GM10248 (cell line): ENCODE measurements around the gene ATP13A4.

Experiments
- CTCF ChIA-PET: fragments of 300-600 bp; sonication (Branson Sonifier 250); formaldehyde crosslinking; extraction: SDS; loops from one replicate; lab custom pipeline; 2021; ENCODE audit warnings: antibody characterized with exemption; lab: Yijun Ruan, JAX
- POLR2A ChIA-PET: fragments of 350-650 bp; sonication (Branson Sonifier 250); formaldehyde crosslinking; extraction: SDS; loops from one replicate; lab custom pipeline; 2020; ENCODE audit warnings: antibody characterized with exemption; lab: Yijun Ruan, JAX
- DNase-seq: peaks from one replicate; pipeline ENCODE4 v3.0.0; 2012; ENCODE audit errors: extremely low spot score
- TF ChIP-seq, protein P1 (sequence below): IDR thresholded peaks from 2 replicates; pipeline ENCODE4 v1.5.1; 2012; ENCODE audit warnings: mild to moderate bottlenecking, low read depth; ENCODE audit errors: extremely low read depth, missing control alignments, control extremely low read depth

The ATP13A4 gene

DNA sequence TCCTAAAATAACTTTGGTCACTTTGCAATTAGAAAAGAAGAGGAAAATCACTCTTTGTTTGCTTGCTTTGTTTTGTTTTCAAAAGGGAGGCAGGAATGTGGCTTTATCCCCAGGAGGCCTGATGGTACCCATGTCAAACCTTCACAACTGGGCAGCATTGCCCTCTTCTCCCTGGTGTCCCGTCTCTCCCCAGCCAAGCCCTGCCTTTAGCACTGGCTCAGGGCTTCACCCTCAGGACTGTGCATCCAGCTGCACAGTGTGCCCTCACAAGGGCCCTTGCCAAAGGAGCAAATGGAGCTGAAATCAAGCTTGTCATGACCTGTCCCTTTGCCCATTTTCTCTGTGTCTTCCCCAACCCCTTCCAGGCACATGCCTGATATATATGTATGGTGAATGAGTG is 147.0 kb downstream of the ATP13A4 start:
- POLR2A ChIA-PET = no interaction called here
- TF ChIP-seq, protein P1, sequence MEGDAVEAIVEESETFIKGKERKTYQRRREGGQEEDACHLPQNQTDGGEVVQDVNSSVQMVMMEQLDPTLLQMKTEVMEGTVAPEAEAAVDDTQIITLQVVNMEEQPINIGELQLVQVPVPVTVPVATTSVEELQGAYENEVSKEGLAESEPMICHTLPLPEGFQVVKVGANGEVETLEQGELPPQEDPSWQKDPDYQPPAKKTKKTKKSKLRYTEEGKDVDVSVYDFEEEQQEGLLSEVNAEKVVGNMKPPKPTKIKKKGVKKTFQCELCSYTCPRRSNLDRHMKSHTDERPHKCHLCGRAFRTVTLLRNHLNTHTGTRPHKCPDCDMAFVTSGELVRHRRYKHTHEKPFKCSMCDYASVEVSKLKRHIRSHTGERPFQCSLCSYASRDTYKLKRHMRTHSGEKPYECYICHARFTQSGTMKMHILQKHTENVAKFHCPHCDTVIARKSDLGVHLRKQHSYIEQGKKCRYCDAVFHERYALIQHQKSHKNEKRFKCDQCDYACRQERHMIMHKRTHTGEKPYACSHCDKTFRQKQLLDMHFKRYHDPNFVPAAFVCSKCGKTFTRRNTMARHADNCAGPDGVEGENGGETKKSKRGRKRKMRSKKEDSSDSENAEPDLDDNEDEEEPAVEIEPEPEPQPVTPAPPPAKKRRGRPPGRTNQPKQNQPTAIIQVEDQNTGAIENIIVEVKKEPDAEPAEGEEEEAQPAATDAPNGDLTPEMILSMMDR = no peak
- CTCF ChIA-PET = no interaction called here
- no peak for DNase-seq

DNA sequence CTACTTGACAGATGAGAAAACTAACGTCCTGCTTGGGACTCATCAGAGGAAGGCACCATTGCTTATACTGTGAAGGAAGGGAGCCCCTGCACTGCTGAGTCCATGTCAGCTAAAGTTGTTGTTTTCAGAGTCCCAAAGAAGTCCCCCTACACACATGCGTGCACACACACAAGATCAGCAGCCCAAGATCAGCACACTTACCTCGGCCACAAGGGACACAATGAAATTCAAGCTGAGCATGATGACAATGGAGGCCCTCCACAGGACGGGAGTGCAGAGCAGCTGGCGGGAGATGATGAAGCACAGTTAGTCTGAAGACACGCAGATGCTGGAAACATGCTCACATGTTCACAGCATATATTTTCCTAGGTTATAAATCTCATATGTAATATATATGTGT is 147.6 kb downstream of the ATP13A4 start:
- no peak for DNase-seq
- ChIA-PET POLR2A (no interaction called here), CTCF (interaction anchor here (1.3 to 1.5 kb wide), 2 partner anchors 13 to 64 kb away, joined by 3 to 5 read pairs; no protein-coding TSS in a partner anchor)
- TF ChIP-seq, protein P1 = no peak

DNA sequence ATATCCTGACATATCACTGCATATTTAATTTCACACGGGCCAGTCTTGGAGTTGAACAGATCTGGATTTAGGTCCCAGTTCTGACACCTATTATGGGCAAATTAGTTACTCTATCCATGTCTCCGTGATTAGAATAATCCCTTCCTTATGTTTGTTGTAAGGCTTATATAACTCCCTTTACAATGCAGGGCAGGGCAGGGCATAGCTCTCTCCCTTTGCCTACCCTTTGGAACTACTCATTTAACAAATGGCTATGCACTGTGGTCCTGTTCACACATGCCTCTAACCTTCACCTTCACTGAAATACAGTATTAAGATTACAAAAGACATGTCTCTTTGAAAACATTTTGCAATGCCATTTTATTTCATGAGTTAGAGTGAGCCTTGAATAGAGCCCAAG is 151.4 kb downstream of the ATP13A4 start:
- CTCF ChIA-PET = no interaction called here
- POLR2A ChIA-PET = no interaction called here
- TF ChIP-seq, protein P1 = no peak
- DNase-seq = no peak

DNA sequence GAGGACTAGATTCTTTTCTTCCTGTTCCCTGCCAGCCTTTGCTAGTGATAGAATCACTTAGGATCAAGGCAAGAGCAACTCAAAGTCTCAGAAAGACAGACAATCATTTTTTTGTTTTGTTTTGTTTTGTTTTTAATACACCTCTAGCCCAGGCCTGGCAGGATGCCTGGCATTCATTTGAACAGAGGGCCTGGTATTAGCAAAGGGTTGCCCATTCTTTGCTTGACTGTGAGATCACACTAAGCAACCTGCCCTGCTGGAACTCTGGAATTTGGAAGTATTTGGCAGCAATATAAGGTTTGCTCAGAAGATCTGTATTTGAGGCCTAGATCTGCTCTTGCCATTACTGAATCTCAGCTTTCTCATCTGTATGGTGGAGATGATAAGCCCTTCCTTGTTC is 154.4 kb downstream of the ATP13A4 start:
- TF ChIP-seq, protein P1 = no peak
- ChIA-PET POLR2A (no interaction called here), CTCF (no interaction called here)
- DNase-seq = no peak

GRCh38 chr3:193396451-193397244 is 158.0 kb downstream of the ATP13A4 start:
- TF ChIP-seq, protein P1 = no peak
- CTCF ChIA-PET = no interaction called here
- POLR2A ChIA-PET = no interaction called here
- no peak for DNase-seq

GRCh38 chr3:193391902-193392301 is 162.8 kb downstream of the ATP13A4 start:
- DNase-seq = no peak
- POLR2A ChIA-PET = no interaction called here
- CTCF ChIA-PET = no interaction called here
- TF ChIP-seq, protein P1 = no peak
